Tracheal epithelial cell (primary cell): ENCODE data around the gene RTL10. TPM values are rescaled to one million over a fixed set of nuclear protein-coding genes. Genes with fewer than 3 reads are reported as not detected.

ENCODE experiments used
- total RNA-seq: library from RNA; depleted of rRNA; stranded (reverse); fragments of >200 nt; gene quantifications from 2 replicates; pipeline ENCODE4 v1.2.1, GENCODE V29; 2014

The RTL10 gene
- 10.1 and 13.6 TPM in 2 replicates for total RNA-seq

GRCh38 chr22:19854778-19855503 is at the start of gene RTL10, which contains the start of gene GNB1L:
RTL10 (minus strand) TSS chr22:19854874; CDS start chr22:19852261, 2,613 bp downstream.
GNB1L (minus strand) TSS chr22:19854874; CDS start chr22:19821355, 33,519 bp downstream.

Other genes with a start within 250 kb of the RTL10 start
- 4.7 and 26.5 TPM in 2 replicates for gene SEPTIN5, start 140.4 kb downstream of the RTL10 start, total RNA-seq
- under 0.01 and 3.1 TPM in 2 replicates for gene GP1BB, start 131.3 kb downstream of the RTL10 start, total RNA-seq
- 10.1 and 13.4 TPM in 2 replicates for gene TBX1, start 94.1 kb downstream of the RTL10 start, total RNA-seq
- gene GNB1L, start within 50 bp of the RTL10 start, total RNA-seq = 6.7 and 14.3 TPM in 2 replicates
- gene COMT, start 86.9 kb upstream of the RTL10 start, total RNA-seq = 266 and 283 TPM in 2 replicates
- gene TXNRD2, start 86.9 kb upstream of the RTL10 start, total RNA-seq = 9.0 and 10.6 TPM in 2 replicates
- 7.9 and 27.5 TPM in 2 replicates for gene ARVCF, start 161.9 kb upstream of the RTL10 start, total RNA-seq
- 23.2 and 36.9 TPM in 2 replicates for gene TANGO2, start 166.2 kb upstream of the RTL10 start, total RNA-seq
- gene DGCR8, start 225.4 kb upstream of the RTL10 start, total RNA-seq = 18.5 and 21.0 TPM in 2 replicates